ENCODE data around the gene TMEM225B.

TMEM225B gene

DNA sequence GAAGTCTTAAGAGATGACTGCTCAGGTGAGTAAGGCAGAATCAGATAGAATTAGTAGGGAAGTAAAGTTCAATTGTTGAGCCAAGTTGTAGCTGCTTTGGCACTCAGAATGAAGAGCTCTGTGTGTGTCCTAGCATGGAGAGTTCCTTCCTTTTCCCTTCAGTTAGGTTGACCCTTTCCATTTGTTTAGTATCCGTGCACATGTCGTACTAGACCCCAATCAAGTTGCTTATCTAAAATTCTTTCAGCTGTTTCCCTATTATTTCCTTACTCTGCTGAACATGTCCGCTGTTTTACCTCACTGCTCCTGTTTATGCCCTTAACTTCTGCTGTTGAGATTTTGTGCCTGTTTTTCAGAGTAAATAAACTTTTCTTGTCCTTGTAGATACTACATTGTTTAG, 26.3 kb upstream of the TMEM225B start:
- Histone ChIP-seq H3F3A (ENCODE audit: insufficient read depth, low read length) (no peaks in the 10 kb centered on the region), H2AFZ (ENCODE audit: low read length) (no peak overlapping the region), H3K79me2 (ENCODE audit: insufficient read depth, low read length) (no peaks in the 10 kb centered on the region), H3K4me3 (ENCODE audit: low read depth, low read length, poor library complexity, severe bottlenecking) (no peak overlapping the region), H3K9ac (ENCODE audit: low read length) (no peak overlapping the region), H3K9me3 (ENCODE audit: low read length) (no peaks in the 10 kb centered on the region), H3K27me3 (ENCODE audit: insufficient read depth, low read length) (no peaks in the 10 kb centered on the region), H3K9me2 (ENCODE audit: low read depth, low read length) (no peaks in the 10 kb centered on the region), H3K36me3 (ENCODE audit: insufficient read depth, low read length) (peaks cover 72% of the 10 kb centered on the region), H4K20me1 (ENCODE audit: insufficient read depth, low read length) (no peaks in the 10 kb centered on the region), H3K27ac (ENCODE audit: low read depth, low read length, poor library complexity, severe bottlenecking) (no peak overlapping the region), H3K4me2 (ENCODE audit: low read length) (no peak overlapping the region), H3K4me1 (ENCODE audit: insufficient read depth, low read length, severe bottlenecking) (no peaks in the 10 kb centered on the region)
- TF ChIP-seq, protein P1, sequence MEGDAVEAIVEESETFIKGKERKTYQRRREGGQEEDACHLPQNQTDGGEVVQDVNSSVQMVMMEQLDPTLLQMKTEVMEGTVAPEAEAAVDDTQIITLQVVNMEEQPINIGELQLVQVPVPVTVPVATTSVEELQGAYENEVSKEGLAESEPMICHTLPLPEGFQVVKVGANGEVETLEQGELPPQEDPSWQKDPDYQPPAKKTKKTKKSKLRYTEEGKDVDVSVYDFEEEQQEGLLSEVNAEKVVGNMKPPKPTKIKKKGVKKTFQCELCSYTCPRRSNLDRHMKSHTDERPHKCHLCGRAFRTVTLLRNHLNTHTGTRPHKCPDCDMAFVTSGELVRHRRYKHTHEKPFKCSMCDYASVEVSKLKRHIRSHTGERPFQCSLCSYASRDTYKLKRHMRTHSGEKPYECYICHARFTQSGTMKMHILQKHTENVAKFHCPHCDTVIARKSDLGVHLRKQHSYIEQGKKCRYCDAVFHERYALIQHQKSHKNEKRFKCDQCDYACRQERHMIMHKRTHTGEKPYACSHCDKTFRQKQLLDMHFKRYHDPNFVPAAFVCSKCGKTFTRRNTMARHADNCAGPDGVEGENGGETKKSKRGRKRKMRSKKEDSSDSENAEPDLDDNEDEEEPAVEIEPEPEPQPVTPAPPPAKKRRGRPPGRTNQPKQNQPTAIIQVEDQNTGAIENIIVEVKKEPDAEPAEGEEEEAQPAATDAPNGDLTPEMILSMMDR (IDR thresholded peaks at IDR 0.05; ENCODE audit: low read length), result no peak
- no peak for TF ChIP-seq EZH2 (IDR thresholded peaks at IDR 0.05; ENCODE audit: borderline replicate concordance, low read length)

DNA sequence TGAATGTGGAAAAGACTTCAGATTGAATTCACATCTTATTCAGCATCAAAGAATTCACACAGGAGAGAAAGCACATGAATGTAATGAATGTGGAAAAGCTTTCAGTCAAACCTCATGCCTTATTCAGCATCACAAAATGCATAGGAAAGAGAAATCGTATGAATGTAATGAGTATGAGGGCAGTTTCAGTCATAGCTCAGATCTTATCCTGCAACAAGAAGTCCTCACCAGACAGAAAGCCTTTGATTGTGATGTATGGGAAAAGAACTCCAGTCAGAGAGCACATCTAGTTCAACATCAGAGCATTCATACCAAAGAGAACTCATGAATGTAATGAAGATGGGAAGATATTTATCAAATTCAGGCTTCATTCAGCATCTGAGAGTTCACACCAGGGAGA, 24.8 kb upstream of the TMEM225B start:
- TF ChIP-seq EZH2 (IDR thresholded peaks at IDR 0.05; ENCODE audit: borderline replicate concordance, low read length), result no peak
- TF ChIP-seq, protein P1 (IDR thresholded peaks at IDR 0.05; ENCODE audit: low read length), result no peak
- Histone ChIP-seq H3K4me1 (ENCODE audit: insufficient read depth, low read length, severe bottlenecking) (peaks cover 11% of the 10 kb centered on the region), H3K27me3 (ENCODE audit: insufficient read depth, low read length) (no peaks in the 10 kb centered on the region), H3K9me3 (ENCODE audit: low read length) (no peaks in the 10 kb centered on the region), H4K20me1 (ENCODE audit: insufficient read depth, low read length) (no peaks in the 10 kb centered on the region), H3F3A (ENCODE audit: insufficient read depth, low read length) (no peaks in the 10 kb centered on the region), H3K4me2 (ENCODE audit: low read length) (no peak overlapping the region), H3K9ac (ENCODE audit: low read length) (no peak overlapping the region), H3K79me2 (ENCODE audit: insufficient read depth, low read length) (no peaks in the 10 kb centered on the region), H3K36me3 (ENCODE audit: insufficient read depth, low read length) (peaks cover 65% of the 10 kb centered on the region), H3K9me2 (ENCODE audit: low read depth, low read length) (no peaks in the 10 kb centered on the region), H2AFZ (ENCODE audit: low read length) (no peak overlapping the region), H3K27ac (ENCODE audit: low read depth, low read length, poor library complexity, severe bottlenecking) (no peak overlapping the region), H3K4me3 (ENCODE audit: low read depth, low read length, poor library complexity, severe bottlenecking) (no peak overlapping the region)

DNA sequence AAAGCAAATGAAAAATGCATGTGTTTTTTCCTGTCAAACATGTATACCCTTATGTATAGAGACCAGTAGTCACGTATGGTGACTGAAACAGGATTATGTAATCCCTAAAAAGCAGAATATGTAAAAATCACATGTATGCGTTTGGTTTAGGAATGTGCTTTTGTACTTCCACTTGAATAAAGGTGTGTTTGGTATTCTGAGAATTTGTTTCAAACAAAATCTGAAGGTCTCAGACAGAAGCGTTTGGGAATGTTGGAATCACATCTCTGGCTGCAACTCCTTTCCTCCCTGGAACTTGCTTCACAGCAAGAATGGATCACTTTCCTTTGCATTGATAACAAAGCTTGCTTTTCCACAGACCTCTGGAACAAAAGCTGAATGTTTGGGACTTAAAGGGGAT, 21.8 kb upstream of the TMEM225B start:
- TF ChIP-seq, protein P1 (IDR thresholded peaks at IDR 0.05; ENCODE audit: low read length), result no peak
- no peak for TF ChIP-seq EZH2 (IDR thresholded peaks at IDR 0.05; ENCODE audit: borderline replicate concordance, low read length)
- Histone ChIP-seq H4K20me1 (ENCODE audit: insufficient read depth, low read length) (no peaks in the 10 kb centered on the region), H3K79me2 (ENCODE audit: insufficient read depth, low read length) (no peaks in the 10 kb centered on the region), H3K9me2 (ENCODE audit: low read depth, low read length) (no peaks in the 10 kb centered on the region), H3K9me3 (ENCODE audit: low read length) (no peaks in the 10 kb centered on the region), H3K27me3 (ENCODE audit: insufficient read depth, low read length) (no peaks in the 10 kb centered on the region), H3K4me3 (ENCODE audit: low read depth, low read length, poor library complexity, severe bottlenecking) (no peak overlapping the region), H3K9ac (ENCODE audit: low read length) (no peak overlapping the region), H3K27ac (ENCODE audit: low read depth, low read length, poor library complexity, severe bottlenecking) (no peak overlapping the region), H2AFZ (ENCODE audit: low read length) (no peak overlapping the region), H3F3A (ENCODE audit: insufficient read depth, low read length) (no peaks in the 10 kb centered on the region), H3K4me1 (ENCODE audit: insufficient read depth, low read length, severe bottlenecking) (peaks cover 29% of the 10 kb centered on the region), H3K36me3 (ENCODE audit: insufficient read depth, low read length) (peaks cover 36% of the 10 kb centered on the region), H3K4me2 (ENCODE audit: low read length) (no peak overlapping the region)

Measured in OCI-LY1 (cell line).